Lower lobe of right lung (tissue), 2 donors: ENCODE data around the gene TIMM8B. TPM values are rescaled to one million over a fixed set of nuclear protein-coding genes. Genes with fewer than 3 reads are reported as not detected.
A peak's percentile ranks its signal among the peaks of the same experiment; 100 is the strongest.

Source experiments
- ATAC-seq, 2 donors: fragments of 200-7000 bp; cut with Tn5 transposase; one replicate each; pipeline ENCODE4 v1.9.1; 2020 to 2022; ENCODE audit warnings: mild to moderate bottlenecking in 2 of 2, moderate library complexity in 2 of 2
- DNase-seq: peaks from one replicate; pipeline ENCODE4 v3.0.0-alpha.2; 2020
- H3K27ac ChIP-seq: fragments of 200-600 bp; one replicate; pipeline ENCODE4 v1.8.0; 2022
- H3K27me3 ChIP-seq: fragments of 200-600 bp; one replicate; pipeline ENCODE4 v1.8.0; 2022; ENCODE audit warnings: low read depth
- H3K36me3 ChIP-seq: fragments of 200-600 bp; one replicate; pipeline ENCODE4 v1.8.0; 2022; ENCODE audit warnings: mild to moderate bottlenecking
- H3K4me1 ChIP-seq: fragments of 200-600 bp; one replicate; pipeline ENCODE4 v1.8.0; 2022
- H3K4me3 ChIP-seq: fragments of 200-600 bp; one replicate; pipeline ENCODE4 v1.8.0; 2022; ENCODE audit warnings: mild to moderate bottlenecking
- H3K9me3 ChIP-seq: fragments of 200-600 bp; one replicate; pipeline ENCODE4 v1.8.0; 2022
- intact Hi-C: fragments of 100-400 bp; cut with DNase I; formaldehyde crosslinking; loops from one replicate; pipeline ENCODE4 v1.11.0; 2022
- long read RNA-seq: library from polyadenylated mRNA; unstranded; transcript quantifications from one replicate; pipeline ENCODE4 v2.0.0, GENCODE V29; 2021
- total RNA-seq: library from RNA; stranded (reverse); fragmentation: NEBNext Ultra II Directional; extraction: Animal tissue kit (Norgen Biotek cat#: 25700); gene quantifications from one replicate; pipeline ENCODE4 v1.2.1, GENCODE V29; 2021
- TF ChIP-seq, protein P1 (sequence below): fragments of 200-600 bp; IDR thresholded peaks from one replicate; pipeline ENCODE4 v1.8.0; 2022; ENCODE audit warnings: antibody characterized with exemption, mild to moderate bottlenecking
- donor health status: DM: no; HTN: yes; CAD: no; lungs with severe emphysema.

The TIMM8B gene, protein sequence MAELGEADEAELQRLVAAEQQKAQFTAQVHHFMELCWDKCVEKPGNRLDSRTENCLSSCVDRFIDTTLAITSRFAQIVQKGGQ
- 35.9 TPM for total RNA-seq
- long read RNA-seq, transcript TIMM8B-201 (2 exons, 819 nt), result major isoform, 17 of 23 reads
- long read RNA-seq, partial matches to known transcripts, result 0 of 23 reads
- long read RNA-seq, other reads (novel, unspliced or antisense), result 1 of 23 reads

DNA sequence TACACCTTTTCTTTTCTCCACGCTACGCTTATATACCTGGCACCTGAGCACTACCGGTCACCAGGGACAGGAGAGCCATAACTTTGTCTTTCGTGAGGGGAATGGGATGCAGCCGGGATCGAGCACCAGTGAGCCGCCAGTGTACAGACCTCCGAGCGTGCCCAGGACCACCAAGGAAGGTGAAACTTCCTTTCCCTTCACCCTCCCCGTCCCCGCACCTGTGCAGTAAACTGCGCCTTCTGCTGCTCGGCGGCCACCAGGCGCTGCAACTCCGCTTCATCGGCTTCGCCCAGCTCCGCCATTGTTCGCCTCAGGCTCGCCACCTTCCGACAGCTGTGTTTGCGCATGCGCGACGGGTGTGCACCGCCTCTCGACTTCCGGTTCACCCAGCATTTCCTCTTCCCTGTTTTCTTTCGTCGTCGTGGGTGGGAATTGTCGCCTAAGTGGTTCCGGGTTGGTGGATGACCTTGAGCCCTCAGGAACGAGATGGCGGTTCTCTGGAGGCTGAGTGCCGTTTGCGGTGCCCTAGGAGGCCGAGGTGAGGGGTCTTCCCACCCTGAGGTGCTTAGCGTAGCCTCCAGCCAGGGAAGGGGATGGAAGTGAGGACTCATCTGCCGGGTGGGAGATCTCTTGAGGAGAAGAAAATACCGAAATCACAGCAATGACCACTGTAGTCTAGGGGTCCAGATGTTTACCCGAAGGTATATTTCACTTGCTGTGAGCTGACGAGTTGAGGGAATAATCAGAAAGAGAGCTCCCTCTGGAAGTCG is at the start of gene TIMM8B, which contains the start of gene SDHD:
Gene TIMM8B (minus strand): TSS at position 335 of the 770 bp plus-strand sequence. CDS start 33 bp downstream, at position 302.
Gene SDHD (plus strand): TSS at position 452 of the 770 bp plus-strand sequence. CDS start 35 bp downstream, at position 487.
- H3K27ac ChIP-seq, result peak within 1 kb of the TSS; percentile 83
- H3K4me1 ChIP-seq, result peaks cover 27% of the 10 kb centered on the region
- intact Hi-C loops, result no loop called here
- DNase-seq (peak; percentile 93), ATAC-seq (peak; percentile 96 to 99)
- peak within 1 kb of the TSS; percentile 89 for H3K4me3 ChIP-seq
- TF ChIP-seq, protein P1, sequence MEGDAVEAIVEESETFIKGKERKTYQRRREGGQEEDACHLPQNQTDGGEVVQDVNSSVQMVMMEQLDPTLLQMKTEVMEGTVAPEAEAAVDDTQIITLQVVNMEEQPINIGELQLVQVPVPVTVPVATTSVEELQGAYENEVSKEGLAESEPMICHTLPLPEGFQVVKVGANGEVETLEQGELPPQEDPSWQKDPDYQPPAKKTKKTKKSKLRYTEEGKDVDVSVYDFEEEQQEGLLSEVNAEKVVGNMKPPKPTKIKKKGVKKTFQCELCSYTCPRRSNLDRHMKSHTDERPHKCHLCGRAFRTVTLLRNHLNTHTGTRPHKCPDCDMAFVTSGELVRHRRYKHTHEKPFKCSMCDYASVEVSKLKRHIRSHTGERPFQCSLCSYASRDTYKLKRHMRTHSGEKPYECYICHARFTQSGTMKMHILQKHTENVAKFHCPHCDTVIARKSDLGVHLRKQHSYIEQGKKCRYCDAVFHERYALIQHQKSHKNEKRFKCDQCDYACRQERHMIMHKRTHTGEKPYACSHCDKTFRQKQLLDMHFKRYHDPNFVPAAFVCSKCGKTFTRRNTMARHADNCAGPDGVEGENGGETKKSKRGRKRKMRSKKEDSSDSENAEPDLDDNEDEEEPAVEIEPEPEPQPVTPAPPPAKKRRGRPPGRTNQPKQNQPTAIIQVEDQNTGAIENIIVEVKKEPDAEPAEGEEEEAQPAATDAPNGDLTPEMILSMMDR, result peak; percentile 29
- H3K9me3 ChIP-seq, result no peaks in the 10 kb centered on the region
- H3K36me3 ChIP-seq, result peaks cover 76% of the 10 kb centered on the region
- no peaks in the 10 kb centered on the region for H3K27me3 ChIP-seq

DNA sequence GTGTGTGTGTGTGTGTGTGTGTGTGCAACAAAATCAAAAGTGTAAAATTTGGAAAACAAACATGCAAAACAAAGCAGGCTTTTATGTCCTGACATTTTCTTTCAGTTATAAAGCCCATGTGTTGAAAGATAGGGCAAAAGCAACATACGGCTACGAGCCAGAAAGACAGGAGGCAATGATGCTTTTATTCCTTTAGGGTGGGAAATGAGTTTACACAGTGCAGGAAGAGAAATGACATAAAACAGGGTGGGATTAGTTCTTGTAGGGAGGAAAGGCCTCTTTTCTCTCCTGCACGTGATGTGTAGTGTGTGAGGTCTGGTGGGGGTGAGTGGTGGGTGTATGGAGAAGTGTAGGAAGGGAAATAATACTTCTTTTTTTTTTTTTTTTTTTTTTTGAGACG is 47.9 kb upstream of the TIMM8B start:
- ATAC-seq (no peak), DNase-seq (no peak)
- TF ChIP-seq, protein P1, result no peak

DNA sequence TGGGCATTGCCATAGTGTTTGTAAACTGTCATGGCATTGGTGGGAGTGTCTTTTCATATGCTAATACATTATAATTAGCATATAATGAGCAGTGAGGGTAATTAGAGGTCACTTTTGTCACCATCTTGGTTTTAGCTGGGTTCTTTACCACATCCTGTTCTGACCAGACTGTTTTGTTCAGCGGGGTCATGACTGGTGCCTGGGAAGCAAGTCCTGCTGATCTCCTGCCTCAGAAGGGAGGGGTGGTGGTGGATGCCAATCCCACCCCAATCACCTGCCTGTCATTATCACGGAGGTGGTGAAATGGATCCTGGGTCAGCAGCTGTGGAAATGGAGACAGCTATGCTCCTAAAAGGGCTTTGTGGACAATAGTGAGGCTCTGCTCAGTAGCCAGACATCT is 46.2 kb upstream of the TIMM8B start:
- no peaks in the 10 kb centered on the region for H3K9me3 ChIP-seq
- intact Hi-C loops, result no loop called here
- ATAC-seq, result no peak

More for the DNA sequence above, 47.9 kb upstream of the TIMM8B start:
- no peaks in the 10 kb centered on the region for H3K27me3 ChIP-seq
- intact Hi-C loops, result no loop called here
- no peaks in the 10 kb centered on the region for H3K4me1 ChIP-seq
- H3K27ac ChIP-seq, result no peak overlapping the region
- no peak overlapping the region for H3K4me3 ChIP-seq
- no peaks in the 10 kb centered on the region for H3K36me3 ChIP-seq
- H3K9me3 ChIP-seq, result no peaks in the 10 kb centered on the region

DNA sequence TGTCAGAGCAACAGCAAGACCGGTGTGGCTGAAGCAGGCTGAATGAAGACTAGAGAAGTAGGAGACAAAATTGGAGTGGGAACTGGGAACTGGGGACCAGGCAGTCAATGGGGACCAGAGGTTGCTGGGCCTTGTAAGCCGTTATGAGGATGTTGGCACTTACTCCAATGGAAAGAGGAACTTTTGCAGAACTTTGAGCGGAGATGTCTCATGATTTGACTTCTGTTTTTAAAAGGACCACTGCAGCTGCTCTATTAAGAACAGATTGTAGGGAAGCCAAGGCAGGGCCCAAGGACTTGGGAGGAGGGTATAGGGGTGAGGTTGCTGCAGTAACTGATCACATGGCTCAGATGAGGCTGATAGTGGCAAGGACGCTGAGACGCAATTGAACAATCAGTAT is 43.1 kb upstream of the TIMM8B start:
- DNase-seq, result no peak
- ATAC-seq, result peak; percentile 62 to 74
- Histone ChIP-seq H3K4me3 (no peak overlapping the region), H3K9me3 (no peaks in the 10 kb centered on the region), H3K4me1 (no peaks in the 10 kb centered on the region), H3K27ac (no peak overlapping the region), H3K27me3 (no peaks in the 10 kb centered on the region), H3K36me3 (no peaks in the 10 kb centered on the region)
- intact Hi-C loops, result no loop called here
- TF ChIP-seq, protein P1, result no peak

More for the DNA sequence above, 46.2 kb upstream of the TIMM8B start:
- Histone ChIP-seq H3K4me3 (no peak overlapping the region), H3K4me1 (no peaks in the 10 kb centered on the region), H3K27ac (no peak overlapping the region), H3K36me3 (no peaks in the 10 kb centered on the region), H3K27me3 (no peaks in the 10 kb centered on the region)
- DNase-seq, result no peak
- TF ChIP-seq, protein P1, result no peak

DNA sequence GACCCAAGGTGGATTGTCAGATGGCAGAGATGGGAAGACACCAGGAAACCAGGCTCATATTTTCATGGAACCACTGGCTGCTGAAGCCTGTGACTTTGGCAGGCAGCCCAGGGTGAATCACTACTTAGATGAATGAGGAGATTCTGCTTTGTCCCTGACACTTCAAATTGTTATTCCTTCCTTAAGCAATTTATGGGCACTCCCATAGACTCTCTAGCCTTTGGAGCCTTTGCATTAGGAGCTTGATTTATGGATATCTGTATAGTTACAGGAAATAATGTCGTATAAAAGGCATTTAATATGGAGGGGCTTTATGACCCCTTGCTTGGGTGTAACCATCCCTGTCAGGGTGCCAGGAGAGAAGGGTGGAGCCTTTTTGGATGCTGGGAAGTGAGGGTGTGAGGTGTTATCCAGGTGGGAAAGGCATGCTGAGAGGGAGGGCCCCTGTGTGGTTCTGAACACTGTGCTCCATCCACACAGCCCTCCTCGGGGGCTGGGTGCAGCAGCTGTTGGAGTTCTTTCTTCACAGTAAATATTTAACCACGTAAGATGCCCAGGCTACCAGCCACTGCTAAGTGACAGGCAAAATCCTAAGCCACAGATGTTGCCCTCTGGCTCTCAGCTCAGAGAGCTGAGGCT is 42.0 kb upstream of the TIMM8B start:
- ATAC-seq (no peak), DNase-seq (no peak)
- H3K27ac ChIP-seq, result no peak overlapping the region

More for the DNA sequence above, 42.0 kb upstream of the TIMM8B start:
- TF ChIP-seq, protein P1, result no peak
- no peaks in the 10 kb centered on the region for H3K9me3 ChIP-seq
- no peak overlapping the region for H3K4me3 ChIP-seq
- H3K4me1 ChIP-seq, result no peaks in the 10 kb centered on the region
- H3K27me3 ChIP-seq, result no peaks in the 10 kb centered on the region
- no peaks in the 10 kb centered on the region for H3K36me3 ChIP-seq
- intact Hi-C loops, result no loop called here
